OCI-LY1 (cell line): ENCODE results near the gene SLIT3.

Source experiments
- H2AFZ ChIP-seq: fragments of 200-600 bp; sonication (generic), shearing (Covaris generic); 2 replicates; pipeline ENCODE4 v1.6.0; 2014; ENCODE audit warnings: antibody characterized with exemption, mild to moderate bottlenecking, low read length
- H3F3A ChIP-seq: fragments of 200-600 bp; sonication (generic), shearing (Covaris generic); 2 replicates; pipeline ENCODE4 v1.6.0; 2014; ENCODE audit warnings: mild to moderate bottlenecking, antibody characterized with exemption, low read length, moderate library complexity; ENCODE audit not compliant: insufficient read depth
- H3K27ac ChIP-seq: fragments of 200-600 bp; sonication (generic); 2 replicates; pipeline ENCODE4 v1.5.1; 2014; ENCODE audit warnings: low read length, mixed run types, mild to moderate bottlenecking, low read depth; ENCODE audit not compliant: poor library complexity, severe bottlenecking
- H3K27me3 ChIP-seq: fragments of 200-600 bp; sonication (generic); 2 replicates; pipeline ENCODE4 v1.6.0; 2014; ENCODE audit warnings: antibody characterized with exemption, mild to moderate bottlenecking, low read length, moderate library complexity; ENCODE audit not compliant: insufficient read depth
- H3K36me3 ChIP-seq: fragments of 200-600 bp; sonication (generic); 2 replicates; pipeline ENCODE4 v1.6.1; 2014; ENCODE audit warnings: mild to moderate bottlenecking, antibody characterized with exemption, low read length, moderate library complexity, mixed read lengths; ENCODE audit not compliant: insufficient read depth
- H3K4me1 ChIP-seq: fragments of 200-600 bp; sonication (generic); 2 replicates; pipeline ENCODE4 v1.5.1; 2014; ENCODE audit warnings: mild to moderate bottlenecking, low read length, moderate library complexity; ENCODE audit not compliant: insufficient read depth, severe bottlenecking
- H3K4me2 ChIP-seq: fragments of 200-600 bp; sonication (generic), shearing (Covaris generic); 2 replicates; pipeline ENCODE4 v1.6.1; 2014; ENCODE audit warnings: low read length
- H3K4me3 ChIP-seq: fragments of 200-600 bp; sonication (generic); 2 replicates; pipeline ENCODE4 v1.5.1; 2014; ENCODE audit warnings: low read length, low read depth, mild to moderate bottlenecking, mixed read lengths; ENCODE audit not compliant: poor library complexity, severe bottlenecking
- H3K79me2 ChIP-seq: fragments of 200-600 bp; shearing (Covaris generic); 2 replicates; pipeline ENCODE4 v1.6.1; 2016; ENCODE audit warnings: mixed run types, low read length, mixed read lengths; ENCODE audit not compliant: insufficient read depth
- H3K9ac ChIP-seq: fragments of 200-600 bp; sonication (generic), shearing (Covaris generic); 2 replicates; pipeline ENCODE4 v1.6.1; 2014; ENCODE audit warnings: mild to moderate bottlenecking, low read length, mixed read lengths
- H3K9me2 ChIP-seq: fragments of 200-600 bp; sonication (generic), shearing (Covaris generic); 2 replicates; pipeline ENCODE4 v1.6.1; 2014; ENCODE audit warnings: low read depth, mild to moderate bottlenecking, low read length, mixed read lengths
- H3K9me3 ChIP-seq: fragments of 200-600 bp; shearing (Covaris generic); 2 replicates; pipeline ENCODE4 v1.6.1; 2014; ENCODE audit warnings: low read length, mixed read lengths
- H4K20me1 ChIP-seq: fragments of 200-600 bp; sonication (generic), shearing (Covaris generic); 2 replicates; pipeline ENCODE4 v1.6.0; 2016; ENCODE audit warnings: mild to moderate bottlenecking, low read length; ENCODE audit not compliant: insufficient read depth
- CTCF ChIP-seq: fragments of 200-600 bp; sonication (generic), shearing (Covaris generic); IDR thresholded peaks from 2 replicates; pipeline ENCODE4 v1.5.1; 2017; ENCODE audit warnings: mild to moderate bottlenecking, antibody characterized with exemption, low read length, moderate library complexity, mixed read lengths
- EZH2 ChIP-seq: fragments of 200-600 bp; sonication (generic), shearing (Covaris generic); IDR thresholded peaks from 2 replicates; pipeline ENCODE4 v1.8.0; 2017; ENCODE audit warnings: borderline replicate concordance, mixed run types, mild to moderate bottlenecking, antibody characterized with exemption, low read length, moderate library complexity, mixed read lengths

The SLIT3 gene

GRCh38 chr5:169152453-169152852, 148.5 kb downstream of the SLIT3 start:
- Histone ChIP-seq H3K27ac (no peak overlapping the region), H3K36me3 (no peaks in the 10 kb centered on the region), H3K4me1 (no peaks in the 10 kb centered on the region), H3K9me3 (no peaks in the 10 kb centered on the region), H3K9ac (no peak overlapping the region), H3K9me2 (no peaks in the 10 kb centered on the region), H3F3A (no peaks in the 10 kb centered on the region), H3K4me2 (no peak overlapping the region), H3K79me2 (no peaks in the 10 kb centered on the region), H2AFZ (no peak overlapping the region), H3K4me3 (no peak overlapping the region), H4K20me1 (no peaks in the 10 kb centered on the region), H3K27me3 (no peaks in the 10 kb centered on the region)
- TF ChIP-seq EZH2 (no peak), CTCF (no peak)

GRCh38 chr5:169151051-169151805, 149.7 kb downstream of the SLIT3 start:
- no peaks in the 10 kb centered on the region for H3K4me1 ChIP-seq
- no peaks in the 10 kb centered on the region for H3K9me2 ChIP-seq
- no peak overlapping the region for H3K27ac ChIP-seq
- no peak overlapping the region for H3K9ac ChIP-seq
- no peaks in the 10 kb centered on the region for H4K20me1 ChIP-seq
- H3K9me3 ChIP-seq = no peaks in the 10 kb centered on the region
- no peak overlapping the region for H3K4me3 ChIP-seq
- TF ChIP-seq EZH2 (no peak), CTCF (no peak)
- H3F3A ChIP-seq = no peaks in the 10 kb centered on the region
- no peak overlapping the region for H2AFZ ChIP-seq
- H3K36me3 ChIP-seq = no peaks in the 10 kb centered on the region
- H3K79me2 ChIP-seq = no peaks in the 10 kb centered on the region
- no peak overlapping the region for H3K4me2 ChIP-seq
- no peaks in the 10 kb centered on the region for H3K27me3 ChIP-seq

GRCh38 chr5:169150108-169150507, 150.8 kb downstream of the SLIT3 start:
- no peaks in the 10 kb centered on the region for H3K36me3 ChIP-seq
- H3K9me2 ChIP-seq = no peaks in the 10 kb centered on the region
- no peak overlapping the region for H3K27ac ChIP-seq
- H2AFZ ChIP-seq = no peak overlapping the region
- no peak overlapping the region for H3K4me2 ChIP-seq
- no peaks in the 10 kb centered on the region for H3K4me1 ChIP-seq
- no peak overlapping the region for H3K9ac ChIP-seq
- no peaks in the 10 kb centered on the region for H3K27me3 ChIP-seq
- no peaks in the 10 kb centered on the region for H3K79me2 ChIP-seq
- no peak overlapping the region for H3K4me3 ChIP-seq
- no peaks in the 10 kb centered on the region for H4K20me1 ChIP-seq
- no peaks in the 10 kb centered on the region for H3K9me3 ChIP-seq
- no peak for TF ChIP-seq CTCF
- no peak for TF ChIP-seq EZH2
- H3F3A ChIP-seq = no peaks in the 10 kb centered on the region
